Mesenchymal stem cell (in vitro differentiated cells and primary cell): Measurements from ENCODE around the gene DYSF.

Experiments used
- DNase-seq: peaks from one replicate; pipeline ENCODE4 v3.0.0-alpha.2; 2013
- H2AFZ ChIP-seq: one replicate; pipeline ENCODE4 v1.6.1; 2013; ENCODE audit warnings: low read depth, mild to moderate bottlenecking, control low read depth, inconsistent platforms, low read length, moderate library complexity
- H2AK5ac ChIP-seq: 2 replicates; pipeline ENCODE4 v1.6.1; 2013; ENCODE audit warnings: low read length, moderate library complexity, mild to moderate bottlenecking, inconsistent platforms; ENCODE audit not compliant: severe bottlenecking
- H2BK120ac ChIP-seq: one replicate; pipeline ENCODE4 v1.6.1; 2013; ENCODE audit warnings: low read depth, mild to moderate bottlenecking, inconsistent platforms, low read length, moderate library complexity
- H2BK12ac ChIP-seq, 2 experiments: one replicate each; pipeline ENCODE4 v1.6.1; 2013; ENCODE audit warnings: inconsistent platforms in 2 of 2, low read length in 2 of 2, mild to moderate bottlenecking in 2 of 2, moderate library complexity in 2 of 2, control low read depth in 1 of 2
- H2BK15ac ChIP-seq: one replicate; pipeline ENCODE4 v1.6.1; 2013; ENCODE audit warnings: mild to moderate bottlenecking, low read depth, inconsistent platforms; ENCODE audit not compliant: poor library complexity, severe bottlenecking
- H2BK5ac ChIP-seq: 2 replicates; pipeline ENCODE4 v1.6.1; 2013; ENCODE audit warnings: low read depth, mild to moderate bottlenecking, low read length, control low read depth, inconsistent platforms; ENCODE audit not compliant: poor library complexity, severe bottlenecking
- H3K14ac ChIP-seq, 2 experiments: one replicate each; pipeline ENCODE4 v1.6.1; 2013; ENCODE audit warnings: inconsistent platforms in 2 of 2, low read length in 2 of 2, control low read depth in 1 of 2, mild to moderate bottlenecking in 1 of 2, moderate library complexity in 1 of 2
- H3K18ac ChIP-seq, 2 experiments: one replicate each; pipeline ENCODE4 v1.6.1; 2013; ENCODE audit warnings: inconsistent platforms in 2 of 2, low read length in 2 of 2, control low read depth in 1 of 2, low read depth in 1 of 2, mild to moderate bottlenecking in 1 of 2
- H3K23ac ChIP-seq, 2 experiments: one replicate each; pipeline ENCODE4 v1.6.1; 2013; ENCODE audit warnings: inconsistent platforms in 2 of 2, low read length in 2 of 2, mild to moderate bottlenecking in 2 of 2, moderate library complexity in 2 of 2, control low read depth in 1 of 2
- H3K27ac ChIP-seq: 2 replicates; pipeline ENCODE4 v1.5.1; 2013; ENCODE audit warnings: mild to moderate bottlenecking, moderate library complexity, low read length, control low read depth, inconsistent platforms; ENCODE audit not compliant: poor library complexity, severe bottlenecking
- H3K27me3 ChIP-seq, 2 experiments: 2 replicates each; pipeline versions ENCODE4 v1.6.1 to v1.7.0; 2013; ENCODE audit warnings: low read length in 2 of 2, mild to moderate bottlenecking in 2 of 2, moderate library complexity in 2 of 2, control low read depth in 1 of 2, inconsistent platforms in 1 of 2; ENCODE audit not compliant: control insufficient read depth in 1 of 2, insufficient read depth in 1 of 2
- H3K36me3 ChIP-seq, 2 experiments: 2 replicates each; pipeline versions ENCODE4 v1.6.1 to v1.7.0; 2013; ENCODE audit warnings: low read length in 2 of 2, control low read depth in 1 of 2, inconsistent platforms in 1 of 2, low read depth in 1 of 2, mild to moderate bottlenecking in 1 of 2; ENCODE audit not compliant: insufficient read depth in 2 of 2, control insufficient read depth in 1 of 2
- H3K4ac ChIP-seq, 2 experiments: one replicate each; pipeline ENCODE4 v1.6.1; 2013; ENCODE audit warnings: inconsistent platforms in 2 of 2, low read length in 2 of 2, mild to moderate bottlenecking in 2 of 2, moderate library complexity in 2 of 2, control low read depth in 1 of 2, low read depth in 1 of 2
- H3K4me1 ChIP-seq: 2 replicates; pipeline ENCODE4 v1.6.1; 2013; ENCODE audit warnings: low read depth, low read length, control low read depth; ENCODE audit not compliant: control insufficient read depth, insufficient read depth
- H3K4me2 ChIP-seq: 2 replicates; pipeline ENCODE4 v1.6.1; 2013; ENCODE audit warnings: low read length, mild to moderate bottlenecking, inconsistent platforms; ENCODE audit not compliant: poor library complexity, severe bottlenecking
- H3K4me3 ChIP-seq, 2 experiments: 2 replicates each; pipeline versions ENCODE4 v1.5.1 to v1.7.0; 2013; ENCODE audit warnings: low read length in 2 of 2, mild to moderate bottlenecking in 2 of 2, control low read depth in 1 of 2, low read depth in 1 of 2; ENCODE audit not compliant: insufficient read depth in 1 of 2
- H3K79me1 ChIP-seq: replicated peaks from 2 replicates; pipeline ENCODE4 v1.6.1; 2013; ENCODE audit warnings: mild to moderate bottlenecking, control low read depth, low read length, inconsistent platforms; ENCODE audit not compliant: poor library complexity, severe bottlenecking
- H3K9ac ChIP-seq: 2 replicates; pipeline ENCODE4 v1.7.0; 2013; ENCODE audit warnings: mild to moderate bottlenecking, low read length, moderate library complexity
- H3K9me3 ChIP-seq: 2 replicates; pipeline ENCODE4 v1.7.0; 2013; ENCODE audit warnings: mild to moderate bottlenecking, low read length; ENCODE audit not compliant: control insufficient read depth
- H4K8ac ChIP-seq: one replicate; pipeline ENCODE4 v1.6.1; 2013; ENCODE audit warnings: inconsistent platforms, mild to moderate bottlenecking, low read length, moderate library complexity
- H4K91ac ChIP-seq: one replicate; pipeline ENCODE4 v1.6.1; 2013; ENCODE audit warnings: mild to moderate bottlenecking, low read length, inconsistent platforms
- WGBS: methylation state at CpG from one replicate; pipeline ENCODE4 v1.1.7; 2013; ENCODE audit warnings: mixed read lengths; 5-methylcytosine and 5-hydroxymethylcytosine counted together

The DYSF gene

DNA sequence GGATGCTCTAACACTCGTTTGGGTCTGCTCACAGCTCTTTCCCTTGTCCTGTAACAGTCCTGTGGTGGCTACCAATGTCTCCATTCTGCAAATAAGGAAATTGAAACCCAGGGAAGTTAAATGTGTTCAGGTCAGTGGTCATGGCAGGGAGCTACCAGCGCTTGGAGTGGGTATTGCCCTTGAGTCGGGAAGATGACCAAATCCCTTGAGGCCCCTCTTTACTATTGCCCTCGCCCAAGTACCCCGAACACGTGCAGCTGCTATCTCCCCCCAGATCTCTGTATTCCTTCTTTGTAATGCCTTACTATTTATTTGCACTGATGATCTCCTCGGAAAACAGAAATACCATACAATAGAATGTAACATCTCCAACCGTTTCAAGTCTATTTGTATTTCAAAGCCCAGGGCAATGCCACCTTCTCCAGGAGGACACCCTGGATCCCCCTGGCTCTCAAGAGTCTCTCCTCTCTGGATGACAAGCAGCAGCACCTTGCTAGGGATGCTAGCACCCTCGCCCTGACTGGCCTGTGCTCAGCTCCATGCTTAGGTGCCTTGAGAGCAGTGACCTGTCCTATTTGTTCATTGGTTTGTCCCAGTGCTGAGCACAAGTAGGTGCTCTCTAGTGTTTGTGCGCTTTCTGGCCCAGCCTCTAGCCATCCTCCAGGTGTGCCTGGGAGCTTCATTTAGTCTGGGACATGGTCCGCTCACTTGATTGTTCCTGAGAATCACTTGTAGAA lies 15.1 kb downstream of the DYSF start:
- Histone ChIP-seq H3K4me2 (peak overlapping the region; percentile 67), H2AFZ (no peak overlapping the region), H3K27ac (peak overlapping the region; percentile 26), H2AK5ac (peak overlapping the region; percentile 68), H3K18ac (no peak overlapping the region), H3K27me3 (peaks cover 0 to 67% of the 10 kb centered on the region in 2 experiments), H2BK15ac (no peak overlapping the region), H3K9ac (no peak overlapping the region), H3K9me3 (peaks cover 5% of the 10 kb centered on the region), H3K4me1 (peaks cover 42% of the 10 kb centered on the region), H4K91ac (no peak overlapping the region), H3K4me3 (no peak overlapping the region), H2BK12ac (no peak overlapping the region), H3K36me3 (peaks cover 0 to 12% of the 10 kb centered on the region in 2 experiments), H2BK5ac (no peak overlapping the region), H3K4ac (no peak overlapping the region), H3K79me1 (peaks cover 23% of the 10 kb centered on the region), H3K23ac (no peak overlapping the region), H4K8ac (no peak overlapping the region), H3K14ac (no peak overlapping the region), H2BK120ac (no peak overlapping the region)
- no peak for DNase-seq
- 86% methylated on average over 11 of the region's 11 CpGs for WGBS

DNA sequence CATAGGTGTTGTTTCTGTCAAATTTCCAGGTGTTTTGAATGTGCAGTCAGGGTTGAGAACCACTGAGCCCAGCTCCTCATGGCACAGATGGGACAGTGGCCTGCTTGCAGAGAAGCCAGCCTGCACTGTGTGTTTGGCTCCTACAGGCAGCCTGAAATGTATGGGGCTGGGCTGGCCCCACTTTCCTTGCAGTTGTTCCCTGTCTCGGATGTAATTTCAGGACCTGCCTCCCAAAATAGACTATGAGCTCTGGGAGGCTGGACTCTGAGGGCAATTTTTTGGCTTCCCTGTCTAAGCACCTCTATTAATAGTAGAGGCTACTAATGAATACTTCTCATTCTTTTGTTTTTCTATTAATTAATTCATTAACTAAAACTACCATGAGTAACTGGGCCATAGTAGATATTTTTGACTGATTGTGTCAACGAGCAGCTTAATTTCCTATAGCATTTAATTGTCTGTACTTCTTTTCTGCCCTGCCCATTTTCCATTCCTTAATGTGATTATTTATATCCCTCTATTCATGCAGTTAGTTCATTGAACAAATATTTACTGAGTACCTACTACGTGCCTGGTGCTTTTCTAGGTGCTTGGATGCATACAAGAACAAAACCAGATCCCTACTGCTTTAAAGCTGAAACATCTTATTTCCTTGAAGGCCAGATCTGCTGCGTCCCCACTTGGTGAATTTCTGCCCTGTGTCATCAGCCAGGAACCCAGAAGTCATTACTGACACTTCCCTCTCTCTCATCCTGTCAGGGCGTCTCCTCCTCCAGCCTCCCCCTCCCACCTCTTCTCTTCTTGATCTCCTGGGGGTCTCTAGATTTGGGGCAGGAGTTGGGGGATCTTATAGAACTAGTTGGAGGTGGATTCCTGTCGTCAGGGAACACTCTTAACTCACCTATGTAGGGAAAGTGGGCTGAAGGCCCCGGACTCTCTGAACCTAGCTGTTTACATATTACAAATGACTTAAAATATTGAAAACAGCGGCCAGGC lies 16.3 kb downstream of the DYSF start:
- 89% methylated on average over 5 of the region's 8 CpGs for WGBS
- no peak overlapping the region for H3K14ac ChIP-seq
- no peak overlapping the region for H2BK5ac ChIP-seq

DNA sequence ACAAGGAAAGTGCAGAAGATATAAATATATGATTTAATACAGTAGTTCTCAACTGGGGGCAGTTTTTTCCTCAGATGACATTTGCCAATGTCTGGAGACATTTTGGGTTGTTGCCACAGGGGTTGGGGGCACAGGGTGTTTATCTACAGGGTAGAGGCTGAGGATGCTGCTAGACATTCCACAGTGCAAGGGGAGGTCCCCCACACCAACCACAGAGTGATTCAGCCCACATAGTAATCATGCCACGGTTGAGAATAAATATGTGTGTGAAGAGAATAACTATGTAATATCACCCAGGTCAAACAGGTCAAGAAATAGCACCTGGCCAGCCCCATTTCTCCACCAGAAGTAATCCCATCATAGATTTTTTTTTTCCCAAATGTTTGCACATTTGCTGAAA lies 17.9 kb downstream of the DYSF start:
- H3K23ac ChIP-seq: no peak overlapping the region
- H3K27ac ChIP-seq: peak overlapping the region; percentile 97
- H2BK15ac ChIP-seq: no peak overlapping the region
- peaks cover 0 to 50% of the 10 kb centered on the region in 2 experiments for H3K27me3 ChIP-seq
- H3K9ac ChIP-seq: no peak overlapping the region
- H3K4me2 ChIP-seq: no peak overlapping the region
- H3K9me3 ChIP-seq: no peaks in the 10 kb centered on the region
- no peak overlapping the region for H3K4me3 ChIP-seq
- DNase-seq: peak; percentile 18
- peaks cover 20% of the 10 kb centered on the region for H3K79me1 ChIP-seq
- H2AK5ac ChIP-seq: no peak overlapping the region
- H4K91ac ChIP-seq: no peak overlapping the region
- H4K8ac ChIP-seq: no peak overlapping the region
- no peak overlapping the region for H3K14ac ChIP-seq
- no peak overlapping the region for H3K18ac ChIP-seq
- H2BK12ac ChIP-seq: no peak overlapping the region
- H3K4me1 ChIP-seq: peaks cover 33% of the 10 kb centered on the region
- H2AFZ ChIP-seq: no peak overlapping the region
- H3K4ac ChIP-seq: no peak overlapping the region
- peaks cover 0 to 18% of the 10 kb centered on the region in 2 experiments for H3K36me3 ChIP-seq
- H2BK120ac ChIP-seq: no peak overlapping the region
- WGBS: no CpG with 5 or more reads among the region's 1 CpG
- H2BK5ac ChIP-seq: peak overlapping the region; percentile 85

More for the DNA sequence above, 16.3 kb downstream of the DYSF start:
- Histone ChIP-seq H3K4me3 (no peak overlapping the region), H2AK5ac (peak overlapping the region; percentile 96), H3K9ac (no peak overlapping the region), H3K4me2 (no peak overlapping the region), H3K27me3 (peaks cover 0 to 58% of the 10 kb centered on the region in 2 experiments), H4K91ac (no peak overlapping the region), H3K4ac (no peak overlapping the region), H2BK15ac (no peak overlapping the region), H4K8ac (no peak overlapping the region), H3K36me3 (peaks cover 0 to 7% of the 10 kb centered on the region in 2 experiments), H3K9me3 (no peaks in the 10 kb centered on the region), H2BK120ac (no peak overlapping the region), H3K18ac (no peak overlapping the region), H3K4me1 (peaks cover 40% of the 10 kb centered on the region), H3K27ac (peak overlapping the region; percentile 74), H2AFZ (no peak overlapping the region), H3K23ac (no peak overlapping the region), H2BK12ac (no peak overlapping the region), H3K79me1 (peaks cover 17% of the 10 kb centered on the region)
- DNase-seq: no peak

DNA sequence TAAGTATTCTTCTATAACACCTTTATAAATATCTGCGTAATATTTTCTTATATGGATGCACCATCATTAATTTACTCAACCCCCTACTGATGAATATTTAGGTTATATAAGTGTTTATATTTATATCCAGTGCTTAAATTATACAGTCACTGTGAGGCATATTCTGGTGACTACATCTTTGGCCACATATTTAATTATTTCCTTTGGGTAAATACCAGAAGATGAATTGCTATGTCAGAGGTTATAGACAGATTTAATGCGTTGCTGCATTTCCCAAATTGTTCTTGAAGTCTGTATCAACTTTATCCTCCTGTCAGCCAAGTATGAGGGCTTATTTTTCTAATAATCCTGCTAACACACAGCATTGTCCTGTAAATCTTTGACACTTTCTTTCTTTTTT lies 18.7 kb downstream of the DYSF start:
- Histone ChIP-seq H2BK15ac (no peak overlapping the region), H3K9me3 (no peaks in the 10 kb centered on the region), H3K4me1 (peaks cover 32% of the 10 kb centered on the region), H2BK5ac (no peak overlapping the region), H3K79me1 (peaks cover 21% of the 10 kb centered on the region), H2AFZ (no peak overlapping the region), H3K27me3 (peaks cover 0 to 43% of the 10 kb centered on the region in 2 experiments), H3K14ac (no peak overlapping the region), H3K36me3 (peaks cover 0 to 18% of the 10 kb centered on the region in 2 experiments), H3K27ac (peak overlapping the region; percentile 97), H3K4me3 (no peak overlapping the region), H3K9ac (no peak overlapping the region), H3K4ac (no peak overlapping the region), H2BK120ac (no peak overlapping the region), H4K8ac (no peak overlapping the region), H2AK5ac (no peak overlapping the region), H3K23ac (no peak overlapping the region), H2BK12ac (no peak overlapping the region), H3K4me2 (no peak overlapping the region), H4K91ac (no peak overlapping the region), H3K18ac (no peak overlapping the region)
- no peak for DNase-seq
- WGBS: 95% methylated on average over 1 of the region's 2 CpGs
